Prostate gland (tissue), 2 donors: ENCODE data around the gene OR14A16.

Experiments
- POLR2A ChIP-seq: fragments of 450-650 bp; IDR thresholded peaks from one replicate; pipeline ENCODE4 v1.6.1; 2016; ENCODE audit warnings: antibody characterized with exemption, mild to moderate bottlenecking
- POLR2AphosphoS5 ChIP-seq: sonication (generic); formaldehyde crosslinking; IDR thresholded peaks from one replicate; pipeline ENCODE4 v1.6.1; 2017; ENCODE audit warnings: antibody characterized with exemption
- TF ChIP-seq, protein P1 (sequence below), 4 experiments: fragments of 200-600 bp in 2 of 4; fragments of 450-650 bp in 2 of 4; sonication (generic) in 2 of 4; IDR thresholded peaks; 1 replicate in 3 of 4; 2 replicates in 1 of 4; pipeline ENCODE4 v1.5.1; 2016 to 2019; ENCODE audit warnings: antibody characterized with exemption in 4 of 4, mild to moderate bottlenecking in 2 of 4, moderate library complexity in 2 of 4

- TF ChIP-seq, protein P1, sequence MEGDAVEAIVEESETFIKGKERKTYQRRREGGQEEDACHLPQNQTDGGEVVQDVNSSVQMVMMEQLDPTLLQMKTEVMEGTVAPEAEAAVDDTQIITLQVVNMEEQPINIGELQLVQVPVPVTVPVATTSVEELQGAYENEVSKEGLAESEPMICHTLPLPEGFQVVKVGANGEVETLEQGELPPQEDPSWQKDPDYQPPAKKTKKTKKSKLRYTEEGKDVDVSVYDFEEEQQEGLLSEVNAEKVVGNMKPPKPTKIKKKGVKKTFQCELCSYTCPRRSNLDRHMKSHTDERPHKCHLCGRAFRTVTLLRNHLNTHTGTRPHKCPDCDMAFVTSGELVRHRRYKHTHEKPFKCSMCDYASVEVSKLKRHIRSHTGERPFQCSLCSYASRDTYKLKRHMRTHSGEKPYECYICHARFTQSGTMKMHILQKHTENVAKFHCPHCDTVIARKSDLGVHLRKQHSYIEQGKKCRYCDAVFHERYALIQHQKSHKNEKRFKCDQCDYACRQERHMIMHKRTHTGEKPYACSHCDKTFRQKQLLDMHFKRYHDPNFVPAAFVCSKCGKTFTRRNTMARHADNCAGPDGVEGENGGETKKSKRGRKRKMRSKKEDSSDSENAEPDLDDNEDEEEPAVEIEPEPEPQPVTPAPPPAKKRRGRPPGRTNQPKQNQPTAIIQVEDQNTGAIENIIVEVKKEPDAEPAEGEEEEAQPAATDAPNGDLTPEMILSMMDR (IDR thresholded peaks at IDR 0.05), result no peak
- TF ChIP-seq POLR2A (no peak), POLR2AphosphoS5 (no peak)
These were observed 26.4 kb downstream of the OR14A16 start for GRCh38 chr1:247797518-247797917.
